Dendritic cell treated with granulocyte-macrophage colony-stimulating factor and Interleukin-4, amounts not matched to agents 40 ng/mL and 50 ng/mL, for 4 days (primary cell): ENCODE results near the gene TMED5.

Experiments used
- H3K27ac Mint-ChIP-seq: one replicate; pipeline ENCODE4 v1.8.0; 2022; ENCODE audit warnings: mild to moderate bottlenecking, mixed read lengths
- H3K27me3 Mint-ChIP-seq: one replicate; pipeline ENCODE4 v1.8.0; 2022; ENCODE audit warnings: mild to moderate bottlenecking, mixed read lengths
- H3K36me3 Mint-ChIP-seq: one replicate; pipeline ENCODE4 v1.8.0; 2022; ENCODE audit warnings: low read depth, mixed read lengths
- H3K4me1 Mint-ChIP-seq: one replicate; pipeline ENCODE4 v1.8.0; 2022; ENCODE audit warnings: low read depth, mixed read lengths
- H3K4me3 Mint-ChIP-seq: one replicate; pipeline ENCODE4 v1.8.0; 2022; ENCODE audit warnings: mild to moderate bottlenecking, moderate library complexity, mixed read lengths
- H3K9me3 Mint-ChIP-seq: one replicate; pipeline ENCODE4 v1.8.0; 2022; ENCODE audit warnings: mixed read lengths
- intact Hi-C: fragments of 100-400 bp; cut with micrococcal nuclease; formaldehyde crosslinking; loops from one replicate; pipeline ENCODE4 v1.15.0; 2022

The TMED5 gene

GRCh38 chr1:93159337-93159736, 20.9 kb downstream of the TMED5 start:
- no peak overlapping the region for H3K27ac Mint-ChIP-seq
- no peaks in the 10 kb centered on the region for H3K27me3 Mint-ChIP-seq
- no peak overlapping the region for H3K4me3 Mint-ChIP-seq
- intact Hi-C loops, result loop anchor here (10.0 kb wide), 1 partner anchor 55 kb away; no protein-coding TSS in a partner anchor
- H3K9me3 Mint-ChIP-seq, result no peaks in the 10 kb centered on the region
- H3K36me3 Mint-ChIP-seq, result peaks cover 73% of the 10 kb centered on the region
- H3K4me1 Mint-ChIP-seq, result peaks cover 24% of the 10 kb centered on the region

DNA sequence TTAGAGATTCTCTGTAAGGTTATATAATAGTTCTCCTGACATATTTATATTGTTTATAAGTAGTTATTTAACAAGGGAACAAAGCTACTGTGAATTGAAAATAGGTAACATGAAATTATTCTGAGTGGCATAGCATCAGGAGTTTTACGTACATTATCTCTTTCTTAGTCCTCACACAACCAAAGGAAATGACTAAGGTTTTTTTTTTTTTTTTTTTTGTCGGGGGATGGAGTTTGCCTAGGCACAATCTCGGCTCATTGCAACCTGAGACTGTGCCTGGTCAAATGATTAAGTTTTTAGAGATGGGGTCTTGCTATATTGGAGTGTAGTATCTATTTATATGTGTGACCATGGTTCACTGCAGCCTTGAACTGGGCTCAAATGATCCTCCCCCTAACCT, 24.9 kb downstream of the TMED5 start:
- intact Hi-C loops, result loop anchor here (10.0 kb wide), 1 partner anchor 59 kb away; no protein-coding TSS in a partner anchor
- H3K4me3 Mint-ChIP-seq, result no peak overlapping the region
- peaks cover 5% of the 10 kb centered on the region for H3K4me1 Mint-ChIP-seq
- H3K36me3 Mint-ChIP-seq, result peaks cover 72% of the 10 kb centered on the region
- no peaks in the 10 kb centered on the region for H3K27me3 Mint-ChIP-seq
- H3K9me3 Mint-ChIP-seq, result no peaks in the 10 kb centered on the region
- no peak overlapping the region for H3K27ac Mint-ChIP-seq

- H3K9me3 Mint-ChIP-seq, result no peaks in the 10 kb centered on the region
- H3K4me3 Mint-ChIP-seq, result no peak overlapping the region
- peaks cover 5% of the 10 kb centered on the region for H3K4me1 Mint-ChIP-seq
- peaks cover 75% of the 10 kb centered on the region for H3K36me3 Mint-ChIP-seq
- intact Hi-C loops, result loop anchor here (10.0 kb wide), 1 partner anchor 60 kb away; no protein-coding TSS in a partner anchor
- no peak overlapping the region for H3K27ac Mint-ChIP-seq
- H3K27me3 Mint-ChIP-seq, result no peaks in the 10 kb centered on the region
Observed at GRCh38 chr1:93154898-93155297, 25.3 kb downstream of the TMED5 start.

DNA sequence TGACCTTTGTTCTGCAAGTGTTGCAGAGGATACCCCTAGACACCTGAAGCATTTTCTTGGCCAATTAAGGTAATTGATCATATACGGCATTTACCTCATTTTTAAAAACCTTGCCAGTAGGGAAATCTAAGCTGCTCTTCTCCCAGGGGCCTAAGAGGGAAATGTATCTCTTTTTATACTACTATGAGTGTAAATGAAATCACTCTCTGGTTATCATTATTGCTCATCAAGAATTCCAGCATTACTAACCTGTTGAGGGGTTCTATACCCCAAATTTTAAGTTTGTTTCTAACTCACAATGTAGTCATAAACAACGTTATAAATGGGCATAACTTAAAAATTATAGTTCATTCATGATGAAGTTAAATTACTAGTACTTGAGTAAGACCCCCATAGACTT, 27.4 kb downstream of the TMED5 start:
- H3K4me3 Mint-ChIP-seq, result no peak overlapping the region
- intact Hi-C loops, result loop anchor here (10.0 kb wide), 1 partner anchor 62 kb away; no protein-coding TSS in a partner anchor
- peaks cover 5% of the 10 kb centered on the region for H3K4me1 Mint-ChIP-seq
- H3K9me3 Mint-ChIP-seq, result no peaks in the 10 kb centered on the region
- peaks cover 75% of the 10 kb centered on the region for H3K36me3 Mint-ChIP-seq
- no peak overlapping the region for H3K27ac Mint-ChIP-seq
- no peaks in the 10 kb centered on the region for H3K27me3 Mint-ChIP-seq

GRCh38 chr1:93151474-93151873, 28.7 kb downstream of the TMED5 start:
- H3K4me3 Mint-ChIP-seq, result no peak overlapping the region
- H3K9me3 Mint-ChIP-seq, result no peaks in the 10 kb centered on the region
- peaks cover 81% of the 10 kb centered on the region for H3K36me3 Mint-ChIP-seq
- H3K4me1 Mint-ChIP-seq, result peaks cover 5% of the 10 kb centered on the region
- no peaks in the 10 kb centered on the region for H3K27me3 Mint-ChIP-seq
- intact Hi-C loops, result loop anchor here (10.0 kb wide), 1 partner anchor 63 kb away; no protein-coding TSS in a partner anchor
- no peak overlapping the region for H3K27ac Mint-ChIP-seq

DNA sequence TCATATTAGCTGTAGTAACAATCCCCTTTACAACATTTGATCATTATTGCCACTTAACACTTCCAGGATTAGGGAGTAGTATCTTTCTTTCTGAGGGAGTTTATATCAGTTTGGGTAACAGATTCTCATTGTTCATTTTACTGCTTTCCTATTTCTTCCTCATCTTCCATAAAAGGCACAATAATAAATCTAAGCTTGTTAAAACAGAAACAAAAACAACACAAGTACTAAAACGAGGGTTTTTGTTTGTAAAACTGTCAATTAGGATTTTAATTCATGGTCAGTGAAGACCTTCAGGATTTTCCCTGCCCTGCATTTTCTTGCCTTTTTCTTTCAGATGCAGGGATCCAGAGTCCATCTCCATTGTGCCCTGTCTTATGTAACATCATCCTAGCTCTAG, 29.5 kb downstream of the TMED5 start:
- H3K36me3 Mint-ChIP-seq, result peaks cover 74% of the 10 kb centered on the region

DNA sequence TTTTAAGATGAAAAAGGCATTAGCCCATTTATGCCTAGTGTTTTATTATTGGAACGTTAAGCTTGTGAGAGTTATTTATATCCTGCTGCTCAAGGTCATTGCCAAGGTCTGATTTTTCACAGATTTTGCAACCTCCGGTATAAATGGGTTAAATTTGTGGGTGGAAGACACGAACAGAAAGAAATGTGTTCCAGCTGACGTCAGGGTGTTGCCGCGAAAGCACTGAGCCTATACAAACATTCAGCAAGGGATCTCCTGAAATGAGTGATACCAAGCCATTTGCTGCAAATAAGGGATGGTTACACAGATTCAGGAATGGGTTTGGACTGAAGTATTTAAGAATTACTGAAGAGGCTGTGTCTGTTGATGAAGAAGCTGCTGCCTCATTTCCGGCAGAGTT, 32.2 kb downstream of the TMED5 start:
- H3K4me3 Mint-ChIP-seq, result no peak overlapping the region
- peaks cover 58% of the 10 kb centered on the region for H3K36me3 Mint-ChIP-seq
- H3K4me1 Mint-ChIP-seq, result no peaks in the 10 kb centered on the region
- H3K9me3 Mint-ChIP-seq, result no peaks in the 10 kb centered on the region
- no peak overlapping the region for H3K27ac Mint-ChIP-seq
- no peaks in the 10 kb centered on the region for H3K27me3 Mint-ChIP-seq
- intact Hi-C loops, result no loop called here

More for the DNA sequence above, 29.5 kb downstream of the TMED5 start:
- Mint-ChIP-seq H3K4me3 (no peak overlapping the region), H3K27me3 (no peaks in the 10 kb centered on the region), H3K4me1 (no peaks in the 10 kb centered on the region), H3K27ac (no peak overlapping the region), H3K9me3 (no peaks in the 10 kb centered on the region)
- intact Hi-C loops, result loop anchor here (10.0 kb wide), 1 partner anchor 64 kb away; no protein-coding TSS in a partner anchor

GRCh38 chr1:93143769-93144168, 36.4 kb downstream of the TMED5 start:
- no peaks in the 10 kb centered on the region for H3K27me3 Mint-ChIP-seq
- no peak overlapping the region for H3K4me3 Mint-ChIP-seq
- intact Hi-C loops, result no loop called here
- no peak overlapping the region for H3K27ac Mint-ChIP-seq
- H3K4me1 Mint-ChIP-seq, result no peaks in the 10 kb centered on the region
- H3K36me3 Mint-ChIP-seq, result peaks cover 40% of the 10 kb centered on the region
- no peaks in the 10 kb centered on the region for H3K9me3 Mint-ChIP-seq

DNA sequence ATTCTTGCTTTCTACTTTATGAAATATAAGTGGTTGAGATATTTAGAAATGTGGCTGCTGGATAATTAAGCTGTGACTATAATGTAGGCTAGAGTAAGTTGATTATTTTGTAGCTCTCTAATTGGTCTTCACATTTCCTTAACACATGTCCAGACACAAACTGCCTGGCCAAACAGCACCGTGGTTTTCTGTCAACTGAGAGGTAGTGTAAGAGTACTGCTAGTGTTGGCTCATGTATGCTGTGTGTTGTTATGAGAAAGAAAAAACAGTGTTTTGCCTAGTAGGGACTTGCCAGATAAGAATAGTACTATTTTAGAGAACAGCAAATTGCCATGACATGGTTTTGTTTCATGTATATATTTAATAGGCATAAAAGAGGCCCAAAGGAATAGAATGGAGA, 37.1 kb downstream of the TMED5 start:
- Mint-ChIP-seq H3K36me3 (peaks cover 40% of the 10 kb centered on the region), H3K4me1 (no peaks in the 10 kb centered on the region), H3K27ac (no peak overlapping the region), H3K4me3 (no peak overlapping the region), H3K27me3 (no peaks in the 10 kb centered on the region), H3K9me3 (no peaks in the 10 kb centered on the region)
- intact Hi-C loops, result no loop called here

GRCh38 chr1:93142161-93142560, 38.1 kb downstream of the TMED5 start:
- H3K4me1 Mint-ChIP-seq, result no peaks in the 10 kb centered on the region
- H3K27ac Mint-ChIP-seq, result no peak overlapping the region
- intact Hi-C loops, result no loop called here
- H3K27me3 Mint-ChIP-seq, result no peaks in the 10 kb centered on the region
- H3K9me3 Mint-ChIP-seq, result no peaks in the 10 kb centered on the region
- H3K36me3 Mint-ChIP-seq, result peaks cover 31% of the 10 kb centered on the region
- no peak overlapping the region for H3K4me3 Mint-ChIP-seq

DNA sequence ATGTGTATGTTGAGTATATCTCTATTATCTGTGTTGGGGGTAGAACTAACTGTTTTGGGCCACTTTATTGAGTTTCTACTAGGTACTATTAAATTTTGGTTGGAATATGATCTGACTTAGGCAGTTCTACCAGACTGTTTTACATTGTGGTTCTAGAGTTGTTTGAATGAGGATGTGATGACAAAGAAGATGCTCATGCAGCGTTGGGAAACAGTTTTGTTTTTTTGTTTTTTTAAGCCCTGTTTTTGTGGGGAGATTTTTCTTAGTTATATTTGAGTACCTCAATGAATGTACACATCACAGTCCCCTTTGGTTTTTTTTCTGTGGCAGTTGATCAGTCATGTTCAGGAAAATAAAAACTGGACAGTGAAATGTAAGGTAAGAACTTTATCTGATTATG, 40.1 kb downstream of the TMED5 start:
- Mint-ChIP-seq H3K27me3 (no peaks in the 10 kb centered on the region), H3K9me3 (no peaks in the 10 kb centered on the region), H3K4me3 (no peak overlapping the region), H3K36me3 (peaks cover 47% of the 10 kb centered on the region), H3K4me1 (no peaks in the 10 kb centered on the region), H3K27ac (peak overlapping the region; percentile 41)
- intact Hi-C loops, result no loop called here

- no peak overlapping the region for H3K27ac Mint-ChIP-seq
Observed at GRCh38 chr1:93137604-93138292, 42.5 kb downstream of the TMED5 start.

DNA sequence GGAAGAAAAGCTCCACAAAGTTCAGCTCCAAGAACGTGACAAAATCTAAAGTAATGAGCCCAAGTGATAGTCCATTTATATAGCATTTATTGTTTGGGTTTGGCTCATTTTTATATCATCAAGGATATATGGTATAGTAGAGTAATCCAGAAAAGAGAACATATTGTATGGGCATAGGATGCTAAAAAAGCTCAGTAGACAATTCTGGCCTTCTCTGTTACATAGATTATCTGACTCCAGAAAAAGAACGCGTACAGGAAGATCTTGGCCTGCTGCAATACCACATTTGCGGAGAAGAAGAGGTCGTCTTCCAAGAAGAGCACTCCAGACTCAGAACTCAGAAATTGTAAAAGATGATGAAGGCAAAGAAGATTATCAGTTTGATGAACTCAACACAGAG, 43.8 kb downstream of the TMED5 start:
- no peak overlapping the region for H3K4me3 Mint-ChIP-seq
- H3K9me3 Mint-ChIP-seq, result no peaks in the 10 kb centered on the region
- H3K36me3 Mint-ChIP-seq, result peaks cover 55% of the 10 kb centered on the region
- H3K27me3 Mint-ChIP-seq, result no peaks in the 10 kb centered on the region
- no peak overlapping the region for H3K27ac Mint-ChIP-seq
- no peaks in the 10 kb centered on the region for H3K4me1 Mint-ChIP-seq
- intact Hi-C loops, result no loop called here

More at GRCh38 chr1:93137604-93138292, 42.5 kb downstream of the TMED5 start:
- intact Hi-C loops, result no loop called here
- H3K9me3 Mint-ChIP-seq, result no peaks in the 10 kb centered on the region
- no peak overlapping the region for H3K4me3 Mint-ChIP-seq
- H3K4me1 Mint-ChIP-seq, result no peaks in the 10 kb centered on the region
- no peaks in the 10 kb centered on the region for H3K27me3 Mint-ChIP-seq
- peaks cover 55% of the 10 kb centered on the region for H3K36me3 Mint-ChIP-seq

DNA sequence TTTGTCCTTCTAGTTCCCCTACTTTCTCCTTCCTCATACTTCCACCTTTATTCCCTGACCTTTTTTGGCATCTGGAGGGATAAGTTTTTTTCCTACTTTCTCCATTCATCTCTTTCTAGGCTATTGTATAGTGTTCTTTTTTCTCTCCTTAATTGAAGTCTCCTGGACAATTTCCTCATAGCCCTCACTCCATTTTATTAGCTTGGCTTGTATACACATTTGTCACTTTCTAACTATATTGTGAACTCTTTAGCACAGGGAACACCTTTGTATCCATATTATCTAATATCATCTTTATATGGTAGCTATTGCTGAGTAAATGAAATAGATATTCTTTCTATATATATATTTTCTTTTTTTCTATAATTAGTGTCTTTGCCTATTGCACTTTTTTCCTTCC, 47.6 kb downstream of the TMED5 start:
- H3K4me1 Mint-ChIP-seq, result no peaks in the 10 kb centered on the region
- H3K4me3 Mint-ChIP-seq, result no peak overlapping the region
- H3K36me3 Mint-ChIP-seq, result peaks cover 34% of the 10 kb centered on the region
- H3K27ac Mint-ChIP-seq, result no peak overlapping the region
- intact Hi-C loops, result loop anchor here (5.0 kb wide), 1 partner anchor 50 kb away; no protein-coding TSS in a partner anchor
- no peaks in the 10 kb centered on the region for H3K27me3 Mint-ChIP-seq
- no peaks in the 10 kb centered on the region for H3K9me3 Mint-ChIP-seq
